Coronary artery (tissue), 2 donors: Measurements from ENCODE around the gene COBL.
A peak's percentile ranks its signal among the peaks of the same experiment; 100 is the strongest.

Experiments used
- DNase-seq: peaks from one replicate; pipeline ENCODE4 v3.0.0-alpha.2; 2017; ENCODE audit warnings: low spot score
- H3K27ac ChIP-seq, 2 donors: fragments of 200-600 bp; sonication (generic); one replicate each; pipeline ENCODE4 v1.5.1; 2016 to 2019
- H3K4me3 ChIP-seq: fragments of 200-600 bp; sonication (generic); 2 replicates; pipeline ENCODE4 v1.5.1; 2016; ENCODE audit warnings: mild to moderate bottlenecking, moderate library complexity
- TF ChIP-seq, protein P1 (sequence below): fragments of 200-600 bp; sonication (generic); IDR thresholded peaks from one replicate; pipeline ENCODE4 v1.5.1; 2019; ENCODE audit warnings: antibody characterized with exemption

The COBL gene

DNA sequence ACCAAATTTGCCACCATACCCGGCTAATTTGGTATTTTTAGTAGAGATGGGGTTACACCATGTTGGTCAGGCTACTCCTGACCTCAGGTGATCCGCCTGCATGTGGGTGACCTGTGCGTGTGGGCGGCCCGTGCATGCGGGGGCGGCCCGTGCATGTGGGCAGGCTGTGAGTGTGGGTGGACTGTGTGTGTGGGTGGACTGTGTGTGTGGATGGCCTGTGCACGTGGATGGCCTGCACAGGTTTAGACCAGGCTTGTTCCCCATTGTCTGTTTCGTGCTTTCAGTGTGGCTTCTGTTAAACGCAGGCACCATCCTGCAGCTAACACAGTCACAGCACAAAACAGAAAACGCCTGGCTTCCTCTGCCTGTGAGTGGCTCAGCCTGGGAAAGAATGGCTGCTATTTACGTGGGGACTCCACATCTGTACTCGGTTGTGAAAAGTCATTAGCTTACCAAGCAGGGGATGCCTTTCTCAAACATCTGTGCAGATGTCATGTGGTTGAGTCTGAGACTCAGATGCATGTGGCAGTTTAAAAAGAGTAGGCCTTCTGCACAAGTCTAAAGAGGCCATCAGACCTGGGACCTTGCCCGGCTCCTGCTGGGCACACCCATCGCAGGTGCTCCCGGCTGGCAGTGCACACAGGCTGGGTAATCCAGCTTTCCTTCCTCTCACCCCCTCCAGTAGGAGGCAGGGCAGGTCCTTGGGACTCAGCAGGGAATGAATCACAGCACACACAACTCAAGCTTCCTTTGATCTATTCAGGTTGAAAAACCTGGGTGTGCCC lies 91.6 kb downstream of the COBL start:
- TF ChIP-seq, protein P1, sequence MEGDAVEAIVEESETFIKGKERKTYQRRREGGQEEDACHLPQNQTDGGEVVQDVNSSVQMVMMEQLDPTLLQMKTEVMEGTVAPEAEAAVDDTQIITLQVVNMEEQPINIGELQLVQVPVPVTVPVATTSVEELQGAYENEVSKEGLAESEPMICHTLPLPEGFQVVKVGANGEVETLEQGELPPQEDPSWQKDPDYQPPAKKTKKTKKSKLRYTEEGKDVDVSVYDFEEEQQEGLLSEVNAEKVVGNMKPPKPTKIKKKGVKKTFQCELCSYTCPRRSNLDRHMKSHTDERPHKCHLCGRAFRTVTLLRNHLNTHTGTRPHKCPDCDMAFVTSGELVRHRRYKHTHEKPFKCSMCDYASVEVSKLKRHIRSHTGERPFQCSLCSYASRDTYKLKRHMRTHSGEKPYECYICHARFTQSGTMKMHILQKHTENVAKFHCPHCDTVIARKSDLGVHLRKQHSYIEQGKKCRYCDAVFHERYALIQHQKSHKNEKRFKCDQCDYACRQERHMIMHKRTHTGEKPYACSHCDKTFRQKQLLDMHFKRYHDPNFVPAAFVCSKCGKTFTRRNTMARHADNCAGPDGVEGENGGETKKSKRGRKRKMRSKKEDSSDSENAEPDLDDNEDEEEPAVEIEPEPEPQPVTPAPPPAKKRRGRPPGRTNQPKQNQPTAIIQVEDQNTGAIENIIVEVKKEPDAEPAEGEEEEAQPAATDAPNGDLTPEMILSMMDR, result no peak
- peak; percentile 47 for DNase-seq
- H3K4me3 ChIP-seq, result no peak overlapping the region
- no peak overlapping the region for H3K27ac ChIP-seq

DNA sequence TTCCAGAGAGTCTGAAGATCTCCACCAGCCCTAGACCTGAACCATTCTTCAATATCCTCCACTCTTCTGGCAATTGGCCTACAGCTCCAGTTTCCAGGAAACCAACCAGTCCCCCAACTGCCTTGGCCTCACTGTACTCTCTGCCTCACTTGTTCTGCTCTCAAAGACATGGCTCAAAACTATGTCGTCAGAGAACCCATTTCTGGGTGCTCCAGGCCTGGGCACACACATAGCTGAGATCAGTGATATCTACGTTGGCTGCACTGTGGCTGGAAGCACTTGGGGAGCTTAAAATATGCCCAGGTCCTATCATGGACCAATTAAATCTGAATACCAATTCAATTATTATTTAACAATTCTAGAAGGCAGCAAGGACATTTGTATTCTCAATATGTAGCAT lies 93.1 kb downstream of the COBL start:
- TF ChIP-seq, protein P1, result no peak
- no peak overlapping the region for H3K4me3 ChIP-seq
- DNase-seq, result peak; percentile 17
- no peak overlapping the region for H3K27ac ChIP-seq

DNA sequence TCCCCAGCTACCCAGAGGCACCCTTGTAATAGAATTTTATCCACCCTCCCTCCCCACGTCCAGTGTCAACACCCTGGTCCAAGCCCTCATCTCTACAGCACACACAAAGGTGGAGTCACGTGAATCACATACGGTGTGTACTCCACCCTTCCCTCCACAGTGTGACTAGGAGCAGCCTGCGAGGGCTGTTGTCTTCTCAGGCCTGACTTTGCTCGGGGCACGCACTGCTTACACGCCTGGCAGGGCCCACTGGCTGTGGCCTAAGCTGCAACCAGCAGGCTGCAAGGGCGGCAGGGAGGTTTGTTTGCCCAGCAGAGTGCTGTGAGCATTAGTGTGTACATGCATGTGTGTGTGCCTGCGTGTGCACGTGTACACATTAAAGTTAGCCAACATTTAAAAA lies 93.7 kb downstream of the COBL start:
- H3K27ac ChIP-seq, result no peak overlapping the region
- no peak overlapping the region for H3K4me3 ChIP-seq
- DNase-seq, result peak; percentile 31
- TF ChIP-seq, protein P1, result no peak

DNA sequence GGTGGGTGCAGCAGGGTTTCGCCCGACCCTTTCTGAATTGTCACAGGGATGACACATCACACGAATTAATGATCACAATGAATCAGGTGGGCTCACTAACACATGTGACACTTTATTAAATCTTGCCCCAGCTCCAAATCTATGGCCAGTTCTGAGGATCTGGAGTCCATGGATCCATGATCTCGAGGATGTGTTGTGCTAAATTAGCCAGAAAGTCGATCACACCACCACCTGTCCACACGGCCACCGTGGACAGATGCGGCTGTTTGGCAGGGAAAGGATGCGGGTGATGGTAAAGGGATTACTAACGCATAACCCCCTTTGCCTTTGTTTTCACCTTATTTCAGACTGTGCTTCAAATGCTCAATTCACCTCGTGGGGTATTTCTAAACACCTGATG lies 96.4 kb downstream of the COBL start:
- no peak overlapping the region for H3K4me3 ChIP-seq
- TF ChIP-seq, protein P1, result no peak
- DNase-seq, result peak; percentile 31
- no peak overlapping the region for H3K27ac ChIP-seq

DNA sequence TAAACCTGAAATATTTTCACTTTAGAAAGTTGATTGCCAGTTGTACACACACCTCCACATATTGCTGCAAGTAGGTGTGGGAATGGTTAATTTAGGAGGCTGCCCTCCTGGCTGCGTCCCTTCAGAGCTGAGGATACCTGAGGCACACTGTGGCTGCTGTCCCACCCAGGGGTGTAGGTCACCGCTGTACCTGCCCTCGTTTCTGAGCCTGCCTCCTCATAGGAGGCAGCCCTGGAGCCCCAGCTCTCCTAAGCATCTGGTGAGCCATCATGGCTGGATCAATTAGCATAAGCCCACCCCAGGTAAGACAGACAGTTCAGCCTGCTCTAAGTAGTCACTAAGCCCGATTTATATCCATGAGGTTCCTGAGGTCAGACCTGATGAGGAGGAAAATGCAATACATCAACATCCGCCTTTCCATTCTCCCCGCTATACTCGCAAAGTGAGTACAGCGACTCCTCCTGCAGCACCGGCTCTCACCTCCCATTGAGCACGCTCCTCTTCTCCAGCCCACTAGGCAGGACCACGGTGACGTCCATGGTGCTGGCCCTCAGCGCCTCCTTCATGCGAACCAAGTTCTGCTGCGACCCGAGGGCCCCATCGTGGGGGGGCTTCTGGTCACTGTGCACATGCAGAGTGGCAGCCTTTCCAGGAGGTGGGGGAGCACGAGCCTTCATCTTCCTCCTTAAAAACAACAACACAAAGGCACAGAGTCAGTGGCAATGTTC lies 97.2 kb downstream of the COBL start:
- Histone ChIP-seq H3K4me3 (no peak overlapping the region), H3K27ac (no peak overlapping the region)
- TF ChIP-seq, protein P1, result no peak
- no peak for DNase-seq

DNA sequence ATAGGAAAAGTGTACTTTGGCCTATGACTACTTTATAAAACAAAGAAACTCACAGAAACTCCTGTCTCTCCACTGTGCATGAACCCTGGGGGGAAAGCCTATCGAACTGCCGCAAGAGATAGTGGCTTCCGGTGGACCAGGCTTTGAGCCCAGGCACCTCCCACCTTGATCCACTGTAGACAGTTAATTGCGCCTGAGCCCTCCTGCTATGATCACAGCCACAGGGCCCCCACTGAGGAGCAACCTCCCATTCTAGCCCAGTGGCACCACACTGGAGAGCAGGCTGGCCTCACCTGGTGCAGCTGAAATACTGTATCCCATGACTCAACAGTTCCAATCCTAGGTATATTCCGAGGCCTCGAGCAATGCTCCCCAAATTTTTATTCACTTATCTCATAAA lies 98.8 kb downstream of the COBL start:
- no peak for DNase-seq
- TF ChIP-seq, protein P1, result no peak
- Histone ChIP-seq H3K4me3 (no peak overlapping the region), H3K27ac (no peak overlapping the region)

DNA sequence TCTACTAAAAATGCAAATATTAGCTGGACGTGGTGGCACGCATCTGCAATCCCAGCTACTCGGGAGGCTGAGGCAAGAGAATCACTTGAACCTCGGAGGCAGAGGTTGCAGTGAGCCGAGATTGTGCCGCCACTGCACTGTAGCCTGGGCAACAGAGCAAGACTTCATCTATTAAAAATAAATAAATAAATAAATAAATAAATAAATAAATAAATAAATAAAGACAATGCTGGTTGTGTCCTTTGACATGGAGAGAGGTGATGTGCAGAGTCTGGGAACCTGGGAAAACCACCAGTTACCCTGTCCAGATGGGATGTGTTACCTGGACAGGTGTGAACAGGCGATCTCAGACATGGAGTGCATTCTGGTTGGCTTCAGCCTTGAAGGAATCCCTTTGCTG lies 102.5 kb downstream of the COBL start:
- DNase-seq, result no peak
- TF ChIP-seq, protein P1, result no peak

More for the DNA sequence above, 102.5 kb downstream of the COBL start:
- Histone ChIP-seq H3K27ac (no peak overlapping the region), H3K4me3 (no peak overlapping the region)
